ENCODE measurements around the gene ITGAL. TPM values are rescaled to one million over a fixed set of nuclear protein-coding genes. Genes with fewer than 3 reads are reported as not detected.

The ITGAL gene
- total and polyA plus RNA-seq, 4 donors, result 14.4 to 48.1 (median 24.0) TPM

- Histone ChIP-seq H3K27me3 (ENCODE audit: control insufficient read depth in 3 of 3, insufficient read depth in 3 of 3, low read length in 2 of 3) (no peaks in the 10 kb centered on the region), H3K27ac (ENCODE audit: low read depth in 1 of 2, low read length in 1 of 2) (no peak overlapping the region), H3K9ac (ENCODE audit: insufficient read depth in 1 of 2, low read length in 2 of 2) (no peak overlapping the region), H3K4me3 (no peak overlapping the region), H3K36me3 (ENCODE audit: control insufficient read depth in 4 of 4, insufficient read depth in 4 of 4, low read length in 4 of 4) (peaks cover 0 to 14% (median 0%) of the 10 kb centered on the region in 4 donors), H3K9me3 (ENCODE audit: control insufficient read depth in 4 of 4, insufficient read depth in 3 of 4, low read length in 3 of 4) (no peaks in the 10 kb centered on the region), H3K4me1 (ENCODE audit: control insufficient read depth in 5 of 5, insufficient read depth in 5 of 5, low read length in 5 of 5) (no peaks in the 10 kb centered on the region)
- no peak for TF ChIP-seq CTCF (IDR thresholded peaks at IDR 0.05; ENCODE audit: control extremely low read depth, extremely low read depth)
- WGBS, 2 donors, result 74 to 84% methylated on average over 4 of the region's 4 CpGs
- ATAC-seq (ENCODE audit: insufficient read depth, low FRiP score) (no peak), DNase-seq (no peak)
These were observed 37.9 kb downstream of the ITGAL start for GRCh38 chr16:30510376-30510938.

- no peak for TF ChIP-seq CTCF (IDR thresholded peaks at IDR 0.05; ENCODE audit: control extremely low read depth, extremely low read depth)
- 94 to 98% methylated on average over 3 of the region's 3 CpGs for WGBS, 2 donors
- ATAC-seq (ENCODE audit: insufficient read depth, low FRiP score), result no peak
These were observed 39.0 kb downstream of the ITGAL start for GRCh38 chr16:30511509-30511908.

GRCh38 chr16:30515275-30515674, 42.7 kb downstream of the ITGAL start:
- WGBS, 2 donors, result 88 to 91% methylated on average over 2 of the region's 2 CpGs
- Histone ChIP-seq H3K9me3 (ENCODE audit: control insufficient read depth in 4 of 4, insufficient read depth in 3 of 4, low read length in 3 of 4) (no peaks in the 10 kb centered on the region), H3K4me3 (no peak overlapping the region), H3K9ac (ENCODE audit: insufficient read depth in 1 of 2, low read length in 2 of 2) (no peak overlapping the region), H3K27me3 (ENCODE audit: control insufficient read depth in 3 of 3, insufficient read depth in 3 of 3, low read length in 2 of 3) (no peaks in the 10 kb centered on the region), H3K4me1 (ENCODE audit: control insufficient read depth in 5 of 5, insufficient read depth in 5 of 5, low read length in 5 of 5) (no peaks in the 10 kb centered on the region), H3K36me3 (ENCODE audit: control insufficient read depth in 4 of 4, insufficient read depth in 4 of 4, low read length in 4 of 4) (peaks cover 0 to 21% (median 0%) of the 10 kb centered on the region in 4 donors), H3K27ac (ENCODE audit: low read depth in 1 of 2, low read length in 1 of 2) (no peak overlapping the region)
- DNase-seq, result no peak
- ATAC-seq (ENCODE audit: insufficient read depth, low FRiP score), result no peak
- no peak for TF ChIP-seq CTCF (IDR thresholded peaks at IDR 0.05; ENCODE audit: control extremely low read depth, extremely low read depth)

More at GRCh38 chr16:30511509-30511908, 39.0 kb downstream of the ITGAL start:
- H3K27me3 ChIP-seq (ENCODE audit: control insufficient read depth in 3 of 3, insufficient read depth in 3 of 3, low read length in 2 of 3), result no peaks in the 10 kb centered on the region
- no peak overlapping the region for H3K4me3 ChIP-seq
- no peaks in the 10 kb centered on the region for H3K9me3 ChIP-seq (ENCODE audit: control insufficient read depth in 4 of 4, insufficient read depth in 3 of 4, low read length in 3 of 4)
- H3K36me3 ChIP-seq (ENCODE audit: control insufficient read depth in 4 of 4, insufficient read depth in 4 of 4, low read length in 4 of 4), result peaks cover 0 to 14% (median 0%) of the 10 kb centered on the region in 4 donors
- no peak for DNase-seq
- H3K9ac ChIP-seq (ENCODE audit: insufficient read depth in 1 of 2, low read length in 2 of 2), result no peak overlapping the region
- no peaks in the 10 kb centered on the region for H3K4me1 ChIP-seq (ENCODE audit: control insufficient read depth in 5 of 5, insufficient read depth in 5 of 5, low read length in 5 of 5)
- H3K27ac ChIP-seq (ENCODE audit: low read depth in 1 of 2, low read length in 1 of 2), result no peak overlapping the region

- Histone ChIP-seq H3K4me1 (ENCODE audit: control insufficient read depth in 5 of 5, insufficient read depth in 5 of 5, low read length in 5 of 5) (peaks cover 0 to 6% (median 0%) of the 10 kb centered on the region in 5 donors), H3K9ac (ENCODE audit: insufficient read depth in 1 of 2, low read length in 2 of 2) (no peak overlapping the region), H3K27me3 (ENCODE audit: control insufficient read depth in 3 of 3, insufficient read depth in 3 of 3, low read length in 2 of 3) (no peaks in the 10 kb centered on the region), H3K27ac (ENCODE audit: low read depth in 1 of 2, low read length in 1 of 2) (no peak overlapping the region), H3K36me3 (ENCODE audit: control insufficient read depth in 4 of 4, insufficient read depth in 4 of 4, low read length in 4 of 4) (peaks cover 0 to 18% (median 0%) of the 10 kb centered on the region in 4 donors), H3K4me3 (no peak overlapping the region), H3K9me3 (ENCODE audit: control insufficient read depth in 4 of 4, insufficient read depth in 3 of 4, low read length in 3 of 4) (no peaks in the 10 kb centered on the region)
- ATAC-seq (ENCODE audit: insufficient read depth, low FRiP score) (no peak), DNase-seq (no peak)
- no peak for TF ChIP-seq CTCF (IDR thresholded peaks at IDR 0.05; ENCODE audit: control extremely low read depth, extremely low read depth)
- 90 to 96% methylated on average over 10 of the region's 10 CpGs for WGBS, 2 donors
These were observed 46.0 kb downstream of the ITGAL start for GRCh38 chr16:30518552-30518951.

Measured in lung (tissue), 12 donors.